NCI-H2107 (cell line): Measurements from ENCODE around the gene LRRFIP2.

Experiments used
- DNase-seq: peaks from one replicate; lab custom pipeline; 2025; lab: John Stamatoyannopoulos, UW

LRRFIP2 gene

DNA sequence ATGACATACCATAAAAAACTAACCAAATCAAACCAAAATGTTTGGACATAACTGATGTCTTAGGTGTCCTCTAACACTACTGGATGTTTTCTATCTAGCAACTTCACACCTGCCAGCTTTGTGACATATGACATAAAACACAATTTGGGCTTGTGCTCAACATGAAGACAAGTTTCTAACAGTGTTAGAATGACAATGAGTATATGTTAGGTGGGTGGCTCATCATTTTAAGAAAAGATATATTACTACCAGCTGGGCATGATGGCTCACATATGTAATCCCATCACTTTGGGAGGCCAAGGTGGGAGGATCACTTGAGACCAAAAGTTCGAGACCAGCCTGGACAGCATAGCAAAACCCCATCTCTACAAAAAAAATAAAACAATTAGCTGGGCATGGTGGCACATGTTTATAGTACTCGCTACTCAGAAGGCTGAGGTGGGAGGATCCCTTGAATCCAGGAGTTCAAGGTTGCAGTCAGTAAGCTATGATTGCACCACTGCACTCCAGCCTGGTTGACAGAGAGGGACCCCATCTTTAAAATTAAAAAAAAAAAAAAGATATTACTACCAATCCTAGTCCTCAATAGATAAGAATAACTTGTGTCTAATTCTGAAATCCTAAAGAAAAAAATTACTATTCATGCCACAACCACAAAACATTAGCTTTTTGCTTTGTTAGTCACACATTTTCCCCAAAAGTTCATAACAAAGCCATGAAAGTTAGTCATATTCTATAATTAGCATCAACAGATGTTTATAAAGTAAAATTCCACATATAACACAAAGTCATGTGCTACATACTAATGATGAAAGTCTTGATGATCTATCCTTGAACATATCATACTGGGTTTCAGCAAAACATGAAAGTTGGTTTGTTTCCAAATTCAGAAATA lies 59.9 kb downstream of the LRRFIP2 start:
- no peak for DNase-seq

- DNase-seq, result no peak
Measured at GRCh38 chr3:37112987-37113386, 61.4 kb downstream of the LRRFIP2 start.

GRCh38 chr3:37111199-37111598 lies 63.2 kb downstream of the LRRFIP2 start:
- no peak for DNase-seq

- no peak for DNase-seq
Measured at GRCh38 chr3:37107846-37108245, 66.5 kb downstream of the LRRFIP2 start.

DNA sequence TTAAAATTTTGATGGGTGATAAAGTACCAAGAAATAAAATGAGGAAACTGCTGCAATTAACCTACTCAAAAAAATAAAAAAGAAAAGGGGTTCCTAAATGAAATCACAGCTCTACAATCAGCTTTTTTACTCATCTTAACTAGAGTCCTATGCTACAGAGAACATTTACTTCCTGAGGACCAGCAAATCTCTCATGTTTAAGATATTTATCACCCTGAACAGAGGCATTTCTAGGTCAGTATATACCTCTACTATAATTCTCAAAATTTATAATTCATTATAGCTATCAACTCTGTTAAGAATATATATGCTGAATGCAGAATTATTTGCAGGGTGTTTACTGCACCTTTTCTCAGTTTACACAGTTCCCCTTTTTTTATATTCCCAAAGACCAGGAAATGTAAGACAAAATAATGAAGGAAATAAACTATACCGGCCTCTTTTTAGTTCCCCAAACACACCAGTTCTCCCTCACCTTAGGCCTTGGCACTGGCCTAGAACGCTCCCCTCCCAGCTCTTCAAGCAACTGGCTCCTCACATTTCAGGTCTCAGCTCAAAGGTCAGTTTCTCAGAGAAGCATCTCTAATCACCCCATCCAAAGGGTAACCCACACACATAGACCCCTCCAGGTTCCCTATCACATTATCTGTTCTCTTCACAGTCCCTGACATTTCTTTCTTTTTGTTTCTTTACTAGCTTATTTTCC lies 71.1 kb downstream of the LRRFIP2 start:
- DNase-seq, result no peak

DNA sequence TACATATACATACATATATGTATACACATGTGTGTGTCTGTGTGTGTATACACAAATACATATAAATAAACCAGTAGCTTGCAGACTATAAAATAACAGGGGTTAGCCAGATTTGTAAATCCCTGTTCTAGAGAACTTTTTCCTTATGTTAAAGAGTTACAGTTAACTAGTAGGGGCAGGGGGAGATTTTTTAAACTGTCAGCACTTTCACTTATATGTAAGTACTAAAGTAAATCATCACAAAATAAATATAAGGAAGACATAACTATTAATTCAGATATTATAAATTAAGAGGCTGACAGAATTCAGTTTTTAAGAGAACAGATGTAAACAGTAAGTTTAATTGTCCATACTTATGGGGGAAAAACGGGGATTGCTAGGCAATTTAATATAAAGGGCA lies 74.0 kb downstream of the LRRFIP2 start:
- no peak for DNase-seq

GRCh38 chr3:37099469-37099868 lies 74.9 kb downstream of the LRRFIP2 start:
- no peak for DNase-seq

- no peak for DNase-seq
Measured at GRCh38 chr3:37098884-37099283, 75.5 kb downstream of the LRRFIP2 start.

- DNase-seq, result no peak
Measured at GRCh38 chr3:37097776-37098175, 76.6 kb downstream of the LRRFIP2 start.

DNA sequence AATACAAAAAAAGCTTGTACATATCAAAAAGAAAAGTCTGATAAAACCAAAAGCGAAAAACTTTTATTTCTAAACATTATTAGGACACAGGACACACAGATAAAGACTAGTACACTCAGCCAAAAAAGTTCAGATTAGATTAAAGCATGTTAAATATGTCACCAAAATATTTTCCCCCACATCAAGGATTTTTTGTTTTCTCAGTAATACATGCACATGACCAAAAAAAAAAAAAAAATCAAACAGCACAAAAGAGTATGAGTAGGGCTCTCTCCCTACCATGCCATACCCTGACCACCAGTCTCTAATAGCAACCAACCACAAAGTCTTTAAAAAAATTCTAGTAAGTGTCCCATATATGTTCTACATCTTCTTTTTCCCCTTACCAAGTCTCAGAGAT lies 77.4 kb downstream of the LRRFIP2 start:
- DNase-seq, result no peak

DNA sequence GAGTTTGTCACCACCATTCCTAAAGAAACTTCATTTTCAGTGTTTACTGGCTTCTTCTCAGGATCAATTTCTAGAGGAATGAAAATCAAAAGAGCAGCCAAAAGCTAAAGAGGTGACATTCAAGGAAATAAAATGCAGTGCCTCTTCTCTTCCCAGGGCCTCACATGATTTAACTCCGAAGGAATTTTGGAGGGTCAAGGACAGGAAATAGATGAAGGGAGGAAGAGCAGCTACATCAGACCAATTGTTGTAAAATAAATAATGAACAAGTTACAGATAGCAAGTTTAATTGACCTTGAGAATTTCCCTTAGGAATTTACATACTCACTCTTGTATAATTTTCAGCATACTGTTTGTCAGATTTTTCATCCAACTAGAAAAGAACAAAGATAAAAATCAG lies 78.1 kb downstream of the LRRFIP2 start:
- no peak for DNase-seq

DNA sequence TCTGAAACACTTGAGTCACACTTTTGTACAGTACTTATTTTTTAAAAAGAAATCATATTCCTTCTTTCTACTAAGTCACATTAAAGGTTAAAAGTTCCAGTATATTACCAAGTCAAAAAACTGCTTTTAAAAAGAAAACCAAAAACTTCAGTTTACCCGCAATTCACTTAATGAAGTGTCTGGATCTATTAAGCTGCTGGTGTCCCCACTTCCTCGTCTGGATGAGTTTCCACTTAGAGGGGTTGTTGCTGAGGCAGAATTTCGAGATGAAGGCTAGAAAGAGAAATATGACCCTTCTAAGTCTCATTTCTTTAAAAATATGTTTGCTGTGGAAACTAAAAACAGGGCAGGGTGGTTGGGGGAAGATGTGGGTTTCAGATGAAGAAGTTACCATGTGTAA lies 79.7 kb downstream of the LRRFIP2 start:
- DNase-seq, result no peak

GRCh38 chr3:37093481-37093880 lies 80.9 kb downstream of the LRRFIP2 start:
- DNase-seq, result no peak

DNA sequence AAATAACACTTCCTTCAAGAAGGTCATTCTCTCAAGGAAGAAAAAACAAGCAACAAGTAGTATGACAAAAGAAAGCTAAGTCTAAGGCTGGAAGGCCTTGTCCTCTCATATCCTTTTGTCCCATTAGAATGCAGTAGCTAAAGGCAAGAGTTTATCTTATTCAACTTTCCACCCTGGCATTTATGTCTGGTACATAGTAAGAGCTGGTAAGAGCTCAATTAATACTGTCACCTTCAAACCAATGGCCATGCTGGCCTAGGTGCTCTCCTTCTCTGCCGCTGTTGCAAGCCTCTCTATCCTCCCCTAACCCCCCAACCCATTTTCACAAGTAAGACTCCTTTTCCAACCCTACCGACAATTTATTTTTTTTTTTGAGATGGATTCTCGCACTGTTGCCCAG lies 81.9 kb downstream of the LRRFIP2 start:
- DNase-seq, result no peak

DNA sequence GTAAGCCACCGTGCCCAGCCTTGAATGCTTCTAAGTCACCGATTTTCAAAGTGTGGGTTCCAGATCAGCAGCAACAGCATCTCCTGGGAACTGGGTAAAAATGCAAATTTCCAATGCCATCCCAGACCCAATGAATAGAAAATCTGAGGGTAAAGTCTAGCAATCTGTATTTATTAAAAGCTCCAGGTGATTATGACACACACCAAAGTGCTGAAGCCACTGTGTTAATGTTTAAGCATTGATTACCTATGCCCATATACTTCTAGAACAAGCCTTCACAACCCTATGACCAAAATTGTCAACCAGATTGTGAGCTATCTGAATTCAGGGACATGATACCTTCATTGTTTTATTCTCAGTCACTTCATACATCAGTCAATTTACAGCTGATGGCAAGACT lies 86.5 kb downstream of the LRRFIP2 start:
- DNase-seq, result no peak

- no peak for DNase-seq
Measured at GRCh38 chr3:37086918-37087317, 87.5 kb downstream of the LRRFIP2 start.

- no peak for DNase-seq
Measured at GRCh38 chr3:37082317-37082716, 92.1 kb downstream of the LRRFIP2 start.

DNA sequence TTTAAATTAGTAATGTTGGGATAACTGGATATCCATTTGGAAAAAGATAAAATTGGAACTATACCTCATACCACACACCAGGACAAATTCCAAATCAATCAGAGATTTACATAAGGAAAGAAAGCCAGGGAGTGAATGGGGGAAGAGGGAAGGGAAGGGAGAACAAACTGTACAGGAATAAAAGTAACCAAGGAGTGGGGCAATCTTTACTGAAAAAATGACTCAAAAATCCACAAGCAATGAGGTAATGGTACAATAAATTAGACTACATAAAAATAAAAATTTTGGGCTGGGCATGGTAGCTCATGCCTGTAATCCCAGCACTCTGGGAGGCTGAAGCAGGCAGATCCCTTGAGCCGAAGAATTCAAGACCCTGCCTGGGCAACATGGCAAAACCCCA lies 98.4 kb downstream of the LRRFIP2 start:
- DNase-seq, result no peak

DNA sequence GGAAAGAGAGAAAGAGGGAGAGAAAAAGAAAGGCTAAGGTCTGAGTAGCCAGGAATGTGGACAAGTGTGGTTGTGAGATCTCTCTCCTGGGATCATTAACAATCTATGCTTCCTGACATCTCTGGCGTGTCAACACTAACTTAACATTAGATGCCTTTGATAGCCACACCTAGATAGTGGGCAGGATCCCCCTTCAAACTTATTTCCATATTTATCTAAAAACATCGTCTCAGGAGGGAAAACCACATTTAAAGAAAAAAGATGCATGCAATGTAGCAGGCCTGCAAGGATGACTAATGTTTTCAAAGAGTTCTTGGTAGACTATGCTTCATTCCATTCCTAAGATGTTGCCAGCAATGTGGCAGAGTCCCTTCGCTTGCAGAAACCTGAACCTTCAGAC lies 100.2 kb downstream of the LRRFIP2 start:
- DNase-seq, result no peak

GRCh38 chr3:37072892-37073291 lies 101.5 kb downstream of the LRRFIP2 start:
- DNase-seq, result no peak

DNA sequence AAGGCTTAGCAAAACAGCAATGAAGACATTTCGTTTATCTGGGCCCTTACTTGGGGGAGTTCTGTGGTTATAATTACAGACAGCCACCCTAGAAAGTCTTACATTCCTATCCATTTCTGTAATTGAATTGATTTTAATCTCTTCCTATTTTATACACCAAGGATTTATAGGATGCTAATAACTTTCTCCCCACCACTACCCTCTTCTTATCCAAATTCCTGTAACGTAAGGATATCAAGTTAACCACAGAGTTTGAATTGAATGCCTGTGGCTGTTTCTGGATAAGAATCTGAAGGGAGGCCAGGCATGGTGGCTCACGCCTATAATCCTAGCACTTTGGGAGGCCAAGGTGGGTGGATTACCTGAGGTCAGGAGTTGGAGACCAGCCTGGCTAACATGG lies 102.5 kb downstream of the LRRFIP2 start:
- no peak for DNase-seq

GRCh38 chr3:37068031-37068430 lies 106.4 kb downstream of the LRRFIP2 start:
- DNase-seq, result no peak

GRCh38 chr3:37067577-37067976 lies 106.8 kb downstream of the LRRFIP2 start:
- no peak for DNase-seq

DNA sequence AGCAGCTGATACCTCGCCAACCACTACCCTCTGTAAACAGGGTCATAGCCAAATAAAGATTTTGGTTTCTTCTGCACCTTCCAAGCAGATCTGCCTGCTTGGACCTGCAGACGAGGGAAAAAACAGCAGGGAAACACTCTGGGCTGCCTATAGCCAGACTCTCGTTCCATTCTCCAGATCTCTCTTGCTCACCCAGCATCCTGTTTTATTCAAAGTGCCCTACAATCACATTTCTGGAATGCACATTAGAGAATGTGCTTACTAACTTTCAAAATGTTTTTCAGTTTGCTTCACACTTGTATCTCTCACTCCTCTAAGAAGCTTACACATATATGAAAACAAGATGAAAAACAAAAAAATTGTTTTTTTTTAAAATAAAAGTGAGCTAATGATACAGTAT lies 109.6 kb downstream of the LRRFIP2 start:
- DNase-seq, result no peak
